Suprapubic skin (tissue), 4 donors: Measurements from ENCODE around the gene ASTN2. TPM values are rescaled to one million over a fixed set of nuclear protein-coding genes. Genes with fewer than 3 reads are reported as not detected.

Experiments used
- DNase-seq, 2 donors: peaks; one replicate each; pipeline ENCODE4 v3.0.0-alpha.2; 2019; ENCODE audit warnings: low spot score in 2 of 2
- H3K27ac ChIP-seq: fragments of 200-600 bp; sonication (generic); one replicate; pipeline ENCODE4 v1.5.1; 2019
- H3K27me3 ChIP-seq: fragments of 200-600 bp; sonication (generic); one replicate; pipeline ENCODE4 v1.5.1; 2019
- H3K36me3 ChIP-seq: fragments of 200-600 bp; sonication (generic); one replicate; pipeline ENCODE4 v1.5.1; 2019
- H3K4me1 ChIP-seq: fragments of 200-600 bp; sonication (generic); one replicate; pipeline ENCODE4 v1.5.1; 2019
- H3K4me3 ChIP-seq: fragments of 200-600 bp; sonication (generic); one replicate; pipeline ENCODE4 v1.5.1; 2019; ENCODE audit warnings: mild to moderate bottlenecking
- H3K9me3 ChIP-seq: fragments of 200-600 bp; sonication (generic); one replicate; pipeline ENCODE4 v1.5.1; 2019
- EP300 ChIP-seq: sonication (generic); formaldehyde crosslinking; IDR thresholded peaks from one replicate; pipeline ENCODE4 v1.6.1; 2017; ENCODE audit warnings: antibody characterized with exemption
- POLR2A ChIP-seq, 2 donors: fragments of 450-650 bp; IDR thresholded peaks; one replicate each; pipeline ENCODE4 v1.6.1; 2017; ENCODE audit warnings: antibody characterized with exemption in 2 of 2, mild to moderate bottlenecking in 2 of 2, moderate library complexity in 2 of 2
- POLR2AphosphoS5 ChIP-seq, 3 donors: sonication (generic); formaldehyde crosslinking; IDR thresholded peaks; one replicate each; pipeline ENCODE4 v1.6.1; 2017; ENCODE audit warnings: antibody characterized with exemption in 3 of 3
- WGBS: methylation state at CpG from one replicate; pipeline ENCODE4 v1.1.5; 2018; 5-methylcytosine and 5-hydroxymethylcytosine counted together
- total RNA-seq, 4 donors: library from RNA; depleted of rRNA; stranded (reverse); fragments of >200 nt; gene quantifications; one replicate each; pipeline ENCODE4 v1.1.0, GENCODE V29; 2016
- TF ChIP-seq, protein P1 (sequence below), 2 donors: fragments of 200-600 bp in 1 of 2; fragments of 450-650 bp in 1 of 2; sonication (generic) in 1 of 2; IDR thresholded peaks; one replicate each; pipeline ENCODE4 v1.5.1; 2016 to 2019; ENCODE audit warnings: antibody characterized with exemption in 2 of 2, mild to moderate bottlenecking in 1 of 2, moderate library complexity in 1 of 2

ASTN2 gene
- total RNA-seq, 4 donors from 2014 or later: 2.0 to 6.9 (median 3.8) TPM

DNA sequence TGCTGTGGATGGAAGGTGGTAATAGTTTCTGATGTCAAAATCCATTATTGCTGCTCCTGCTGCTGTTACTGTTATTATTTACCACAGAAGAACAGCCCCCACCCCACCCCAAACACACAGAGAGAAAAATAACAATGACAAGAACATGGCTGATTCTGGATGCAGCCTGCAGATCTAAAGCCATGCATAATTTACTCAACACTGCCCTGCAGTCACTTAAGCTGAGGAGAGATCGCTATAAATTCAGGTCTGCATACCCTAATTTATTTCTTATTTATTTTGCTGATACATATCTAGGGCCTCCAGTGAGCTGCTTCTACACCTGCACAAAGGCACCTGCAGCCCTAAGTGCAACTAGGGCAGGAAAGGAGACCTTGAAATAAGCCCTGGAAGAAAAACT, 595.7 kb downstream of the ASTN2 start:
- WGBS: 35% methylated on average over 1 of the region's 1 CpG
- no peaks in the 10 kb centered on the region for H3K4me1 ChIP-seq
- H3K27ac ChIP-seq: no peak overlapping the region
- H3K9me3 ChIP-seq: no peaks in the 10 kb centered on the region
- no peaks in the 10 kb centered on the region for H3K36me3 ChIP-seq
- DNase-seq: no peak
- no peaks in the 10 kb centered on the region for H3K27me3 ChIP-seq
- TF ChIP-seq EP300 (no peak), POLR2A (IDR thresholded peaks at IDR 0.05) (no peak), POLR2AphosphoS5 (IDR thresholded peaks at IDR 0.05) (no peak)
- TF ChIP-seq, protein P1, sequence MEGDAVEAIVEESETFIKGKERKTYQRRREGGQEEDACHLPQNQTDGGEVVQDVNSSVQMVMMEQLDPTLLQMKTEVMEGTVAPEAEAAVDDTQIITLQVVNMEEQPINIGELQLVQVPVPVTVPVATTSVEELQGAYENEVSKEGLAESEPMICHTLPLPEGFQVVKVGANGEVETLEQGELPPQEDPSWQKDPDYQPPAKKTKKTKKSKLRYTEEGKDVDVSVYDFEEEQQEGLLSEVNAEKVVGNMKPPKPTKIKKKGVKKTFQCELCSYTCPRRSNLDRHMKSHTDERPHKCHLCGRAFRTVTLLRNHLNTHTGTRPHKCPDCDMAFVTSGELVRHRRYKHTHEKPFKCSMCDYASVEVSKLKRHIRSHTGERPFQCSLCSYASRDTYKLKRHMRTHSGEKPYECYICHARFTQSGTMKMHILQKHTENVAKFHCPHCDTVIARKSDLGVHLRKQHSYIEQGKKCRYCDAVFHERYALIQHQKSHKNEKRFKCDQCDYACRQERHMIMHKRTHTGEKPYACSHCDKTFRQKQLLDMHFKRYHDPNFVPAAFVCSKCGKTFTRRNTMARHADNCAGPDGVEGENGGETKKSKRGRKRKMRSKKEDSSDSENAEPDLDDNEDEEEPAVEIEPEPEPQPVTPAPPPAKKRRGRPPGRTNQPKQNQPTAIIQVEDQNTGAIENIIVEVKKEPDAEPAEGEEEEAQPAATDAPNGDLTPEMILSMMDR (IDR thresholded peaks at IDR 0.05): no peak
- no peak overlapping the region for H3K4me3 ChIP-seq

DNA sequence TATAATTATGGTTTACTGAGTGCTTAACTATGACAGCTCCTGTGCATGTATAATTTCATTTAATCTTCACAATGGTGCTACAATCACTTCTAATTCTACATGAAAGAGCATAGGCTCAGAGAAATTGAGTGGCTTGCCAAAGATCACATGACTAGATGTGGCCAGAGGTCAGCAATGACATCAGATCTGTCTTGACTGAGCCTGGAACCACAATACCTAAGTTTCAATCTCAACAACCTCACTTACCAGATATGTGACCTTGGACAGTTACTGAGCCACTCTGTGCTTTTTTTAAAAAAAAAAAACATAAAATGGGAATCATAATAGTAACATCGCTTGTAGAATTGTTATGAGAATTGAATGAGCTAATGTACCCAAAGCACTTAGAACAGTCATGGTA, 597.1 kb downstream of the ASTN2 start:
- Histone ChIP-seq H3K4me3 (no peak overlapping the region), H3K27ac (no peak overlapping the region), H3K36me3 (no peaks in the 10 kb centered on the region), H3K9me3 (no peaks in the 10 kb centered on the region), H3K4me1 (no peaks in the 10 kb centered on the region), H3K27me3 (no peaks in the 10 kb centered on the region)
- TF ChIP-seq EP300 (no peak), POLR2A (IDR thresholded peaks at IDR 0.05) (no peak), POLR2AphosphoS5 (IDR thresholded peaks at IDR 0.05) (no peak)
- TF ChIP-seq, protein P1 (IDR thresholded peaks at IDR 0.05): no peak
- no peak for DNase-seq
- WGBS: 94% methylated on average over 1 of the region's 1 CpG

DNA sequence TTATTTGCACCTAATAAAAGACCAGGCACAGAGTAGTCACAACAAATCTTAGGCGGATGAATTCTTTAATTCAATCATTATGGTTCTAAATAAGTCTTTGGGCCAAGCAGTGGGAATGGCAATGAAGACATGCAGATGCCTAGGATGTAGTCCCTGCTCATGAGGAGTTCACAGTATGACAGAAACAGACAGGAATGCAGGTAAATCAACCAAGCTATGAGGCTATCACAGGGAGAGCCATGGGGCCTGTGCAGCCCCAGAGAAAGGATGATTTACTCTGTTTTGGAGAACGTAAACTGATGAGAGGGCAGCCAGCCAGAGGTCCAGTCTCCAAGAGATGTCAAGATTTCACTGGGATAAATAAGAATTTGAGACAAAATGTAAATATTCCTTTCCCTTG, 598.4 kb downstream of the ASTN2 start:
- TF ChIP-seq POLR2A (IDR thresholded peaks at IDR 0.05): no peak
- TF ChIP-seq, protein P1 (IDR thresholded peaks at IDR 0.05): no peak
- TF ChIP-seq EP300: no peak
- TF ChIP-seq POLR2AphosphoS5 (IDR thresholded peaks at IDR 0.05): no peak
- H3K27ac ChIP-seq: no peak overlapping the region
- H3K36me3 ChIP-seq: no peaks in the 10 kb centered on the region
- H3K4me1 ChIP-seq: no peaks in the 10 kb centered on the region
- no peak for DNase-seq
- no peaks in the 10 kb centered on the region for H3K9me3 ChIP-seq
- H3K4me3 ChIP-seq: no peak overlapping the region
- WGBS: 68% methylated on average over 2 of the region's 2 CpGs
- no peaks in the 10 kb centered on the region for H3K27me3 ChIP-seq

DNA sequence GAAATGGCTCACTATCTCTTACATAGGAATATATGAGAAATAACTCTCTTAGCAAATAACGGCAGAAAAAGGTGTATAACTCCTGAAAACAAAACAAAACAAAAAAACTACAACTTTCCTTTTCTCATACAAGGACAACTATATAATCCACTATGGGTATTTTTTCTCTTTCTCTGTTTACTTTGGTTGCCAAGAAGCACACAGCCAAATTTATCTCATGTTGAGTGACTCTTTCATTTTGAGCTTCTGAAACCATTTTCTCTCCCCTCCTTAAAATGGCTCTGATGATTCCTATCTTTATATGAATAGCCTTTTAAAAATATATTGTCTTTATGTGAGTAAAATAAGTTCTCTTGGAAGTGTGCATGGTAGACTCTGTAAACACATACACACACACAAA, 599.0 kb downstream of the ASTN2 start:
- WGBS: 64% methylated on average over 1 of the region's 1 CpG
- H3K27me3 ChIP-seq: no peaks in the 10 kb centered on the region
- TF ChIP-seq POLR2A (IDR thresholded peaks at IDR 0.05) (no peak), POLR2AphosphoS5 (IDR thresholded peaks at IDR 0.05) (no peak), EP300 (no peak)
- TF ChIP-seq, protein P1 (IDR thresholded peaks at IDR 0.05): no peak
- DNase-seq: no peak
- H3K4me1 ChIP-seq: no peaks in the 10 kb centered on the region
- no peak overlapping the region for H3K4me3 ChIP-seq
- H3K9me3 ChIP-seq: no peaks in the 10 kb centered on the region
- no peaks in the 10 kb centered on the region for H3K36me3 ChIP-seq
- H3K27ac ChIP-seq: no peak overlapping the region

DNA sequence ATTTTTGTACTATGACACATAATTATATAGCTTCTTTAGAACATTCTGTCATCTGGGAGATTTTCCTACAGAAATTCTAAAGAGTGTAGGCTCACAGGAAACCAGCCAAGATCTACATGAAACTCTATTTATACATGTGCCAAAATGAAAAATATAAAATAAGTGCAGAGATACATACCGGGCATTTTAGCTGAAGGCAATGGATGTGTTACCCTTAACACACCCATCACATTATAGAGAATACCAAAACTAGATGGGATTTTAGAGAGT, 601.9 kb downstream of the ASTN2 start:
- Histone ChIP-seq H3K27me3 (no peaks in the 10 kb centered on the region), H3K27ac (no peak overlapping the region), H3K4me1 (no peaks in the 10 kb centered on the region), H3K9me3 (no peaks in the 10 kb centered on the region), H3K36me3 (no peaks in the 10 kb centered on the region), H3K4me3 (no peak overlapping the region)
- DNase-seq: no peak
- TF ChIP-seq EP300: no peak
- TF ChIP-seq POLR2AphosphoS5 (IDR thresholded peaks at IDR 0.05): no peak
- TF ChIP-seq, protein P1 (IDR thresholded peaks at IDR 0.05): no peak
- no peak for TF ChIP-seq POLR2A (IDR thresholded peaks at IDR 0.05)
- WGBS: 34% methylated on average over 1 of the region's 1 CpG
